Mammary epithelial cell (primary cell): Measurements from ENCODE around the gene TEX264.

Experiments used
- EZH2 ChIP-seq: IDR thresholded peaks from 2 replicates; pipeline ENCODE4 v1.6.1; 2012; ENCODE audit warnings: low read length, inconsistent platforms, borderline replicate concordance
- TF ChIP-seq, protein P1 (sequence below), 2 donors: IDR thresholded peaks in 1 of 2; conservative IDR thresholded peaks in 1 of 2; 2 replicates each; pipeline ENCODE4 v1.5.1; 2011 to 2012; ENCODE audit warnings: inconsistent platforms in 2 of 2, low read length in 2 of 2, mild to moderate bottlenecking in 2 of 2, control low read depth in 1 of 2, low read depth in 1 of 2; ENCODE audit not compliant: insufficient read depth in 1 of 2; ENCODE audit errors: extremely low read depth in 1 of 2

DNA sequence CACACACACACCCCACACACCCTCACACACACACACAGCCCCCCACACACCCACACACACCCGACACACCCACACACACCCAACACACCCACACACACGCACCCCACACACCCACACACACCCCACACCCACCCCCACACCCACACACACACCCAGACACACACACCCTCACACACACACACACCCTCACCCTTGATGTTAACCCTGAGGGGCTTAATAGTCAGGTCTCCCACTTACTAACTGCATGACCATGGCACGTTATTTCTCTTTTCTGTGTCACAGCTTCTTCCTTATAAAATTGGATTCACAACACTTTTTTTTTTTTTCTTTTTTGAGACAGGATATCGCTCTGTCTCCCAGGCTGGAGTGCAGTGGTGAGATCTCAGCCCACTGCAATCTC lies 38.6 kb downstream of the TEX264 start:
- TF ChIP-seq, protein P1, sequence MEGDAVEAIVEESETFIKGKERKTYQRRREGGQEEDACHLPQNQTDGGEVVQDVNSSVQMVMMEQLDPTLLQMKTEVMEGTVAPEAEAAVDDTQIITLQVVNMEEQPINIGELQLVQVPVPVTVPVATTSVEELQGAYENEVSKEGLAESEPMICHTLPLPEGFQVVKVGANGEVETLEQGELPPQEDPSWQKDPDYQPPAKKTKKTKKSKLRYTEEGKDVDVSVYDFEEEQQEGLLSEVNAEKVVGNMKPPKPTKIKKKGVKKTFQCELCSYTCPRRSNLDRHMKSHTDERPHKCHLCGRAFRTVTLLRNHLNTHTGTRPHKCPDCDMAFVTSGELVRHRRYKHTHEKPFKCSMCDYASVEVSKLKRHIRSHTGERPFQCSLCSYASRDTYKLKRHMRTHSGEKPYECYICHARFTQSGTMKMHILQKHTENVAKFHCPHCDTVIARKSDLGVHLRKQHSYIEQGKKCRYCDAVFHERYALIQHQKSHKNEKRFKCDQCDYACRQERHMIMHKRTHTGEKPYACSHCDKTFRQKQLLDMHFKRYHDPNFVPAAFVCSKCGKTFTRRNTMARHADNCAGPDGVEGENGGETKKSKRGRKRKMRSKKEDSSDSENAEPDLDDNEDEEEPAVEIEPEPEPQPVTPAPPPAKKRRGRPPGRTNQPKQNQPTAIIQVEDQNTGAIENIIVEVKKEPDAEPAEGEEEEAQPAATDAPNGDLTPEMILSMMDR (conservative IDR thresholded peaks at IDR 0.05 in 1 of 2, IDR thresholded peaks at IDR 0.05 in 1 of 2; ENCODE audit: extremely low read depth in 1 of 2, insufficient read depth in 1 of 2, low read depth in 1 of 2, low read length in 2 of 2) = no peak
- TF ChIP-seq EZH2 = no peak
